ENCODE results near the gene KLHL36. TPM values are rescaled to one million over a fixed set of nuclear protein-coding genes. Genes with fewer than 3 reads are reported as not detected.

KLHL36 gene
- total RNA-seq, 2 experiments from 2014 or later, result 41.0 to 44.0 TPM

GRCh38 chr16:84680843-84681629 lies 32.7 kb downstream of the KLHL36 start:
- CTCF ChIA-PET, result interaction anchor here (1.0 to 4.4 kb wide), 3 partner anchors 9 to 49 kb away, joined by 3 to 22 read pairs (median 19); no protein-coding TSS in a partner anchor
- intact Hi-C loops (cut with micrococcal nuclease), result no loop called here

GRCh38 chr16:84683691-84684591 lies 35.6 kb downstream of the KLHL36 start:
- intact Hi-C loops (cut with micrococcal nuclease), result no loop called here
- POLR2A ChIA-PET, result interaction anchor here (0.8 kb wide), 1 partner anchor 39 kb away, joined by 3 read pairs; no protein-coding TSS in a partner anchor

More at GRCh38 chr16:84680843-84681629, 32.7 kb downstream of the KLHL36 start:
- H3K4me1 Mint-ChIP-seq (ENCODE audit: low read depth), result no peaks in the 10 kb centered on the region
- H3K36me3 Mint-ChIP-seq (ENCODE audit: low read depth), result no peaks in the 10 kb centered on the region
- POLR2A ChIA-PET, result no interaction called here
- no peak overlapping the region for H3K4me3 Mint-ChIP-seq
- no peak for TF ChIP-seq CTCF (IDR thresholded peaks at IDR 0.05)
- no peak overlapping the region for H3K27ac Mint-ChIP-seq
- no peaks in the 10 kb centered on the region for H3K9me3 Mint-ChIP-seq
- no peak for DNase-seq
- peaks cover 4% of the 10 kb centered on the region for H3K27me3 Mint-ChIP-seq
- ATAC-seq, result no peak

GRCh38 chr16:84684592-84684965 lies 36.3 kb downstream of the KLHL36 start:
- CTCF ChIA-PET, result interaction anchor here (0.8 to 5.3 kb wide), 4 partner anchors 9 to 54 kb away, joined by 3 to 36 read pairs (median 8); no protein-coding TSS in a partner anchor
- no peaks in the 10 kb centered on the region for H3K9me3 Mint-ChIP-seq
- no peak for TF ChIP-seq CTCF (IDR thresholded peaks at IDR 0.05)
- intact Hi-C loops (cut with micrococcal nuclease), result no loop called here
- peaks cover 7% of the 10 kb centered on the region for H3K27me3 Mint-ChIP-seq
- H3K27ac Mint-ChIP-seq, result no peak overlapping the region
- ATAC-seq (no peak), DNase-seq (no peak)
- POLR2A ChIA-PET, result interaction anchor here (0.8 to 2.0 kb wide), 3 partner anchors 19 to 40 kb away, joined by 3 to 6 read pairs (median 3); no protein-coding TSS in a partner anchor
- H3K36me3 Mint-ChIP-seq (ENCODE audit: low read depth), result no peaks in the 10 kb centered on the region
- H3K4me1 Mint-ChIP-seq (ENCODE audit: low read depth), result peaks cover 5% of the 10 kb centered on the region
- no peak overlapping the region for H3K4me3 Mint-ChIP-seq

More at GRCh38 chr16:84683691-84684591, 35.6 kb downstream of the KLHL36 start:
- no peaks in the 10 kb centered on the region for H3K36me3 Mint-ChIP-seq (ENCODE audit: low read depth)
- no peak for DNase-seq
- no peaks in the 10 kb centered on the region for H3K9me3 Mint-ChIP-seq
- peaks cover 5% of the 10 kb centered on the region for H3K4me1 Mint-ChIP-seq (ENCODE audit: low read depth)
- CTCF ChIA-PET, result interaction anchor here (2.0 to 5.3 kb wide), 2 partner anchors 11 to 42 kb away, joined by 10 to 36 read pairs; no protein-coding TSS in a partner anchor
- H3K27me3 Mint-ChIP-seq, result peaks cover 5% of the 10 kb centered on the region
- ATAC-seq, result no peak
- H3K27ac Mint-ChIP-seq, result no peak overlapping the region
- TF ChIP-seq CTCF (IDR thresholded peaks at IDR 0.05), result no peak
- H3K4me3 Mint-ChIP-seq, result no peak overlapping the region

GRCh38 chr16:84685210-84685609 lies 36.9 kb downstream of the KLHL36 start:
- H3K27me3 Mint-ChIP-seq, result peaks cover 12% of the 10 kb centered on the region
- H3K9me3 Mint-ChIP-seq, result no peaks in the 10 kb centered on the region
- no peaks in the 10 kb centered on the region for H3K36me3 Mint-ChIP-seq (ENCODE audit: low read depth)
- CTCF ChIA-PET, result interaction anchor here (0.8 to 5.3 kb wide), 4 partner anchors 9 to 53 kb away, joined by 3 to 36 read pairs (median 8); no protein-coding TSS in a partner anchor
- no peak for DNase-seq
- POLR2A ChIA-PET, result interaction anchor here (0.8 to 2.0 kb wide), 3 partner anchors 18 to 40 kb away, joined by 3 to 6 read pairs (median 3); no protein-coding TSS in a partner anchor
- intact Hi-C loops (cut with micrococcal nuclease), result no loop called here
- peaks cover 5% of the 10 kb centered on the region for H3K4me1 Mint-ChIP-seq (ENCODE audit: low read depth)
- H3K4me3 Mint-ChIP-seq, result no peak overlapping the region
- H3K27ac Mint-ChIP-seq, result no peak overlapping the region
- no peak for ATAC-seq
- no peak for TF ChIP-seq CTCF (IDR thresholded peaks at IDR 0.05)
